ENCODE results near the gene HMGN4. TPM values are rescaled to one million over a fixed set of nuclear protein-coding genes. Genes with fewer than 3 reads are reported as not detected.

HMGN4 gene
- total and polyA plus RNA-seq, 9 of the 15 experiments (the other 6 are each of a cell fraction or from before 2014, with no cell fraction given), result 35.4 to 134 (median 94.1) TPM

- TF ChIP-seq ZNF395 (CRISPR knock-in tag; IDR thresholded peaks at IDR 0.05) (0 out of 2 replicates have a peak, but pooled peaks have one; percentile 60), HDGF (IDR thresholded peaks at IDR 0.05) (no peak), BCLAF1 (IDR thresholded peaks at IDR 0.05; ENCODE audit: borderline replicate concordance in 1 of 2, control insufficient read depth in 1 of 2, low read depth in 2 of 2, low read length in 1 of 2) (no peak), ATF1 (CRISPR knock-in tag; IDR thresholded peaks at IDR 0.05) (no peak), ATF1 (tag; IDR thresholded peaks at IDR 0.05) (peak; percentile 75), GATAD2B (IDR thresholded peaks at IDR 0.05; ENCODE audit: borderline replicate concordance) (no peak), NFE2L1 (tag; IDR thresholded peaks at IDR 0.05; ENCODE audit: borderline replicate concordance, low read depth) (no peak), ZNF146 (CRISPR knock-in tag; IDR thresholded peaks at IDR 0.05; ENCODE audit: unreplicated experiment) (no peak), ZFP1 (CRISPR knock-in tag; IDR thresholded peaks at IDR 0.05) (no peak), JUN (IDR thresholded peaks at IDR 0.05; ENCODE audit: borderline replicate concordance, low read depth, low read length) (no peak), JUN (CRISPR knock-in tag; IDR thresholded peaks at IDR 0.05; ENCODE audit: borderline replicate concordance) (no peak), RAD21 (CRISPR knock-in tag; conservative IDR thresholded peaks at IDR 0.05 in 1 of 2, IDR thresholded peaks at IDR 0.05 in 1 of 2) (peak; percentile 88 to 90), ZNF79 (CRISPR knock-in tag; IDR thresholded peaks at IDR 0.05; ENCODE audit: low read depth) (no peak), TFAM (CRISPR knock-in tag; conservative IDR thresholded peaks at IDR 0.05) (no peak), ZKSCAN3 (CRISPR knock-in tag; IDR thresholded peaks at IDR 0.05) (no peak), MXD1 (CRISPR knock-in tag; IDR thresholded peaks at IDR 0.05; ENCODE audit: borderline replicate concordance, poor library complexity, severe bottlenecking) (no peak), U2AF1 (optimal IDR thresholded peaks at IDR 0.05; ENCODE audit: low read depth, low read length) (no peak), SAFB2 (IDR thresholded peaks at IDR 0.05; ENCODE audit: borderline replicate concordance, low read depth, low read length, severe bottlenecking) (no peak), HNRNPL (IDR thresholded peaks at IDR 0.05; ENCODE audit: low read depth, low read length) (no peak), ZNF24 (IDR thresholded peaks at IDR 0.05) (peak; percentile 81), SP2 (IDR thresholded peaks at IDR 0.05; ENCODE audit: extremely low read depth, low read depth, low read length, poor library complexity, severe bottlenecking) (no peak), FUS (optimal IDR thresholded peaks at IDR 0.05; ENCODE audit: low read depth, low read length) (no peak), RFX7 (CRISPR knock-in tag; IDR thresholded peaks at IDR 0.05) (no peak), BACH1 (tag; IDR thresholded peaks at IDR 0.05) (peak; percentile 16; the same call in 1 of the 2 replicates)
Observed at GRCh38 chr6:26568601-26569432, 30.7 kb downstream of the HMGN4 start (continued).

Measured in K562 (cell line).